Stromal cell of bone marrow (primary cell): ENCODE data around the gene EYA2.
A peak's percentile ranks its signal among the peaks of the same experiment; 100 is the strongest.

Source experiments
- DNase-seq: peaks from one replicate; pipeline ENCODE4 v3.0.0-alpha.2; 2012; ENCODE audit warnings: low read depth

Gene EYA2

GRCh38 chr20:47141941-47142773 lies 247.5 kb downstream of the EYA2 start:
- no peak for DNase-seq

- DNase-seq, result no peak
Observed at GRCh38 chr20:47142774-47143170, 248.1 kb downstream of the EYA2 start.

GRCh38 chr20:47143657-47144056 lies 249.0 kb downstream of the EYA2 start:
- DNase-seq, result no peak

- DNase-seq, result no peak
Observed at GRCh38 chr20:47144463-47144862, 249.8 kb downstream of the EYA2 start.

GRCh38 chr20:47146686-47147085 lies 252.0 kb downstream of the EYA2 start:
- DNase-seq, result no peak

- DNase-seq, result no peak
Observed at GRCh38 chr20:47148059-47148458, 253.4 kb downstream of the EYA2 start.

- DNase-seq, result no peak
Observed at GRCh38 chr20:47149939-47150338, 255.3 kb downstream of the EYA2 start.

GRCh38 chr20:47150403-47151152 lies 255.9 kb downstream of the EYA2 start:
- peak; percentile 40 for DNase-seq

- no peak for DNase-seq
Observed at GRCh38 chr20:47152068-47152467, 257.4 kb downstream of the EYA2 start.

GRCh38 chr20:47154089-47154488 lies 259.4 kb downstream of the EYA2 start:
- no peak for DNase-seq

- DNase-seq, result no peak
Observed at GRCh38 chr20:47156301-47157137, 261.9 kb downstream of the EYA2 start.

GRCh38 chr20:47159166-47159565 lies 264.5 kb downstream of the EYA2 start:
- DNase-seq, result no peak

GRCh38 chr20:47160240-47160639 lies 265.6 kb downstream of the EYA2 start:
- DNase-seq, result no peak

GRCh38 chr20:47160992-47161391 lies 266.3 kb downstream of the EYA2 start:
- DNase-seq, result no peak

GRCh38 chr20:47161411-47161810 lies 266.8 kb downstream of the EYA2 start:
- no peak for DNase-seq

- no peak for DNase-seq
Observed at GRCh38 chr20:47164140-47164539, 269.5 kb downstream of the EYA2 start.

- DNase-seq, result no peak
Observed at GRCh38 chr20:47165376-47165865, 270.8 kb downstream of the EYA2 start.

GRCh38 chr20:47167846-47168245 lies 273.2 kb downstream of the EYA2 start:
- DNase-seq, result no peak

GRCh38 chr20:47172579-47172978 lies 277.9 kb downstream of the EYA2 start:
- no peak for DNase-seq

GRCh38 chr20:47173596-47174216 lies 279.1 kb downstream of the EYA2 start:
- DNase-seq, result no peak

- DNase-seq, result no peak
Observed at GRCh38 chr20:47174456-47175243, 280.0 kb downstream of the EYA2 start.
